HepG2 (cell line): Measurements from ENCODE around the gene NF2. TPM values are rescaled to one million over a fixed set of nuclear protein-coding genes. Genes with fewer than 3 reads are reported as not detected.

Experiments used
- ATF2 ChIP-seq: sonication (generic); formaldehyde crosslinking; IDR thresholded peaks from 2 replicates; pipeline ENCODE4 v1.4.0; 2020; ENCODE audit warnings: missing genetic modification reagents
- BRCA1 ChIP-seq: sonication (generic); formaldehyde crosslinking; IDR thresholded peaks from 2 replicates; pipeline ENCODE4 v1.4.0; 2020; ENCODE audit warnings: missing genetic modification reagents
- MTF2 ChIP-seq: sonication (generic); formaldehyde crosslinking; IDR thresholded peaks from 2 replicates; pipeline ENCODE4 v1.5.0; 2020; ENCODE audit warnings: missing genetic modification reagents, borderline replicate concordance
- NCOR1 ChIP-seq: fragments of 200-600 bp; sonication (generic); IDR thresholded peaks from 2 replicates; pipeline ENCODE4 v1.7.0; 2017; ENCODE audit warnings: antibody characterized with exemption, low read length, borderline replicate concordance
- SKI ChIP-seq: fragments of 450-650 bp; IDR thresholded peaks from one replicate; pipeline ENCODE4 v1.6.1; 2018; ENCODE audit warnings: mild to moderate bottlenecking; ENCODE audit not compliant: partially characterized antibody
- SMYD3 ChIP-seq: sonication (generic); formaldehyde crosslinking; IDR thresholded peaks from 2 replicates; pipeline ENCODE4 v1.8.1; 2023; ENCODE audit warnings: mild to moderate bottlenecking, missing genetic modification reagents
- TBX3 ChIP-seq: fragments of 450-650 bp; IDR thresholded peaks from 2 replicates; pipeline ENCODE4 v1.6.1; 2017; ENCODE audit warnings: antibody characterized with exemption, mild to moderate bottlenecking, inconsistent platforms, borderline replicate concordance
- ZBED4 ChIP-seq: sonication (generic); formaldehyde crosslinking; IDR thresholded peaks from 2 replicates; pipeline ENCODE4 v1.4.0; 2020; ENCODE audit warnings: missing genetic modification reagents, borderline replicate concordance
- ZBTB1 ChIP-seq: sonication (generic); formaldehyde crosslinking; IDR thresholded peaks from 2 replicates; pipeline ENCODE4 v1.4.0; 2020; ENCODE audit warnings: missing genetic modification reagents, borderline replicate concordance
- ZHX2 ChIP-seq, 2 experiments: sonication (generic) in 1 of 2; formaldehyde crosslinking in 1 of 2; IDR thresholded peaks; 2 replicates each; pipeline versions ENCODE4 v1.6.1 to v1.9.0; 2014 to 2022; ENCODE audit warnings: antibody characterized with exemption in 1 of 2, borderline replicate concordance in 1 of 2, inconsistent platforms in 1 of 2, low read depth in 1 of 2, missing genetic modification reagents in 1 of 2
- ZMYM2 ChIP-seq: sonication (generic); formaldehyde crosslinking; IDR thresholded peaks from 2 replicates; pipeline ENCODE4 v1.8.0; 2022; ENCODE audit warnings: mild to moderate bottlenecking, missing genetic modification reagents
- ZNF256 ChIP-seq: sonication (generic); formaldehyde crosslinking; conservative IDR thresholded peaks from 2 replicates; pipeline ENCODE4 v1.4.0; 2020; ENCODE audit warnings: missing genetic modification reagents
- ZNF572 ChIP-seq: sonication (generic); formaldehyde crosslinking; IDR thresholded peaks from 2 replicates; pipeline ENCODE4 v1.5.1; 2020; ENCODE audit warnings: mild to moderate bottlenecking, missing genetic modification reagents
- ZNF710 ChIP-seq: sonication (generic); formaldehyde crosslinking; IDR thresholded peaks from 2 replicates; pipeline ENCODE4 v1.5.0; 2020; ENCODE audit warnings: mild to moderate bottlenecking, missing genetic modification reagents, borderline replicate concordance
- ZNF768 ChIP-seq: sonication (generic); formaldehyde crosslinking; IDR thresholded peaks from 2 replicates; pipeline ENCODE4 v1.4.0; 2020; ENCODE audit warnings: missing genetic modification reagents
- polyA plus RNA-seq, 8 experiments: library from polyadenylated mRNA; depleted of rRNA in 3 of 8; stranded (reverse) in 7 of 8; unstranded in 1 of 8; fragments of >200 nt; fragmentation: Illumina TruSeq in 4 of 8; extraction: Trizol in 4 of 8; gene quantifications; 2 replicates each; pipeline versions ENCODE4 v1.2.1 to v1.2.3, GENCODE V29; 2011 to 2016; ENCODE audit warnings: low read depth in 4 of 8, missing spikeins in 1 of 8, mixed read lengths in 1 of 8; ENCODE audit not compliant: insufficient read depth in 1 of 8
- total RNA-seq, 5 experiments: library from RNA; depleted of rRNA; stranded (reverse); fragments of >200 nt; fragmentation: Illumina TruSeq; extraction: Trizol; gene quantifications; 2 replicates each; pipeline ENCODE4 v1.2.3, GENCODE V29; 2016; ENCODE audit warnings: low read depth in 1 of 5

NF2 gene
- total and polyA plus RNA-seq, 2 of the 13 experiments (the other 11 are each of a cell fraction or from before 2014, with no cell fraction given): 9.3 to 33.3 TPM

- TF ChIP-seq ZBED4 (CRISPR knock-in tag): no peak
- no peak for TF ChIP-seq ZNF572 (CRISPR knock-in tag)
- TF ChIP-seq NCOR1: peak; percentile 35; the same call in 1 of the 2 replicates
- no peak for TF ChIP-seq BRCA1
- TF ChIP-seq ZBTB1: no peak
- no peak for TF ChIP-seq ZNF256 (CRISPR knock-in tag)
- TF ChIP-seq SKI: peak; percentile 10
- no peak for TF ChIP-seq MTF2
- TF ChIP-seq ZNF710 (CRISPR knock-in tag): no peak
- TF ChIP-seq ATF2 (CRISPR knock-in tag): peak; percentile 55; the same call in 1 of the 2 replicates
- peak; percentile 51; the same call in 1 of the 2 replicates for TF ChIP-seq ZNF768 (CRISPR knock-in tag)
- TF ChIP-seq SMYD3 (CRISPR knock-in tag): 0 out of 2 replicates have a peak, but pooled peaks have one; percentile 28
- TF ChIP-seq TBX3: no peak
- no peak for TF ChIP-seq ZHX2 (IDR thresholded peaks at IDR 0.05; ENCODE audit: low read depth)
- TF ChIP-seq ZHX2 (CRISPR knock-in tag; IDR thresholded peaks at IDR 0.05; ENCODE audit: borderline replicate concordance): no peak
- no peak for TF ChIP-seq ZMYM2 (CRISPR knock-in tag)
Measured at GRCh38 chr22:29569011-29569678, 34.3 kb upstream of the NF2 start (continued).
